ENCODE data around the gene PPFIBP2.

PPFIBP2 gene

GRCh38 chr11:7683571-7683970 is 169.8 kb downstream of the PPFIBP2 start:
- DNase-seq (ENCODE audit: low read depth in 2 of 3, low spot score in 1 of 3): no peak

DNA sequence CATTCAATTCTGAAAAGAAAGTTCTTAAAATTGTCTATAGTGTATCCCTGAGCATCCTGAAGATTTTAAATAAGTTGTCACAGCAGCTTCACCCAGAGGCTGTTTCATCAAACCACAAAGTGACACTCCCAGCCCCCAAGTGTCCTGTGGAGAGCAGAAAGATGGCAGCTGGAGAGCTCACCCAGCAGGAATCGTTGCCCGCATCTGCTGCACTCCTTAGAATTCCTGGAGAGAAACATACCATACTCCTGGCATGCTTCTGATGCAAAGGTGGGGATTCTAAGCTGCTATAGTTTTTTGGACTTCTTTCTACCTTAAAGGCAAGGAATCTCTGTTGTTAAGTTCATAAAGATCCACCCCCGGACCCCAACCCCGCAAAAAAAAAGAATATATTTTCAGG is 173.0 kb downstream of the PPFIBP2 start:
- DNase-seq (ENCODE audit: low read depth in 2 of 3, low spot score in 1 of 3): no peak

DNA sequence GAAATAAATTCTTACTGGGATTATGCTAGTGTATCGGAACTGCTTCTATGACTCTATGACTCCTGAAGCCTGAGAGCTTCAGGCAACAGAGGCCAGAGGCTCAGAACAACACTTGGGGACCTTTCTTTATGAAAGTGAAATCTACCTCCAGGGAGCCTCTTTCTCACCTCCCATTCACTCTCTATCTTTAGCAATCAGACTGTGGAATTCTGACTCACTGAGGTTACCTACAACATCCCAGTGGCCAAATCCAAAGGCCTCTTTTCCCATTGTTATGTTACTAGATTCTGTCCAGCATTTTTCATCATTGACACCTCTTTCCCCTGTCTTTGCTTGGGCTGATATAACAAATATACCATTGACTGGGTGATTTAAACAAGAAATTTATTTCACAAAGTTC is 173.6 kb downstream of the PPFIBP2 start:
- no peak for DNase-seq (ENCODE audit: low read depth in 2 of 3, low spot score in 1 of 3)

DNA sequence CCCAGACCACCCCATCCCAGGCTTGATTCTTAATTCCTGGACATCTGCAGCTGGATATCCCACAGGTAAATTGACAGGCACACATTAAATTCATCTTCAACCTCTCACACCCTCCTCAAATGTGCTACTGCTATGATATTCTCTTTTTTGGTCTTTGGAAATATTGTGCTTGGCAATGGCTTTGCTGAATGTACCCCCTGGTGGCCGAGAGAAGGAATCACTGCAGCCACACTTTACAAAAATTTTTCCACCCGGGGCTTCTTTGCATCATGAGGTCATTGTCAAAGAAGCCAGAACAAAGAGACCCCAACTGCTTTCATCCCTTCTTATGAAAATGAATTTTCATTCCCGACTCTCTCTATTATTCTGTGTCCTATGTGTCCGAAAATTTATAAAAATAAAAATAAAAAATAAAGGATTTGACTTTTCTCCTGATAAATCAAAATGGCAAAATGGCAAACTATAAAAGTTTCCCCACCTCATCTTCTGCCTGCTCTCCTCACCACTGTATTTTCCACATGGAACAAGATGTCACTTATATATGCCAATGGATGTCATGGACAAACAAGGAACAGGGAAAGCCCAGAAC is 174.5 kb downstream of the PPFIBP2 start:
- no peak for DNase-seq (ENCODE audit: low read depth in 2 of 3, low spot score in 1 of 3)

DNA sequence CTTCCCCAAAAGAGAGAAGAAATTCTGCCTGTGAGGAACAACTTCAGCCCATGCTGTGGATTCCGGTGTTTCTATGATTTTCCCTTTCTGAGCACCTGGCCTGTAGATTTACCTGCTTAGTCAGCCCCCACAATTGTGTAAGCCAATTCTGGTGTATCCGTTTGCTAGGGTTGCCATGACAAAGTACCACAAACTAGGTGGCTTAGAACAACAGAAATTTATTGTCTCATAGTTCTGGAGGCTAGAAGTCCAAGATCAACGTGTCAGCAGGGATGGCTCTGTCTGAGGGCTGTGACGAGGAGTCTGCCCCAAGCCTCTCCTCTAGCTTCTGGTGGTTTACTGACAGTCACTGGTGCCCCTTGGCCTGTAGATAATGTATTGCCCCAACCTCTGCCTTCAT is 175.4 kb downstream of the PPFIBP2 start:
- DNase-seq (ENCODE audit: low read depth in 2 of 3, low spot score in 1 of 3): no peak

DNA sequence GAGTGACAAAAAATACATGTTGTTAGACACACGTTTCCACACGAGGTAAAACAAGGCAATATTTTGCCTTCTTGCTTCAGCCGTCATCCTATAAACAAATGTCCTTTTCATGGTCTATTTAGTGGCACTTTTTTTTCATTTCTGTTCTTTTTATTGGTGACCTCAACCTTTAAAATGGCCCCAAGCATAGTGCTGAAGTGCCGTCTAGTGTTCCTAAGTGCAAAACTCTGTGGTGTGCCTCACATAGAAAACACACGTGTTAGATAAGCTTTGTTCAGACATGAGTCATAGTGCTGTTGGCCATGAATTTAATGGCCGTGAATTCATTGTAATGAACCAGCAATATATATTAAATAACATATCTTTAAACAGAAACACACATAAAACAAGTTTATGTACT is 176.8 kb downstream of the PPFIBP2 start:
- DNase-seq (ENCODE audit: low read depth in 2 of 3, low spot score in 1 of 3): no peak

- DNase-seq (ENCODE audit: low read depth in 2 of 3, low spot score in 1 of 3): no peak
Measured at GRCh38 chr11:7691759-7692350, 178.1 kb downstream of the PPFIBP2 start.

- DNase-seq (ENCODE audit: low read depth in 2 of 3, low spot score in 1 of 3): no peak
Measured at GRCh38 chr11:7692426-7692825, 178.6 kb downstream of the PPFIBP2 start.

GRCh38 chr11:7694235-7694634 is 180.4 kb downstream of the PPFIBP2 start:
- no peak for DNase-seq (ENCODE audit: low read depth in 2 of 3, low spot score in 1 of 3)

DNA sequence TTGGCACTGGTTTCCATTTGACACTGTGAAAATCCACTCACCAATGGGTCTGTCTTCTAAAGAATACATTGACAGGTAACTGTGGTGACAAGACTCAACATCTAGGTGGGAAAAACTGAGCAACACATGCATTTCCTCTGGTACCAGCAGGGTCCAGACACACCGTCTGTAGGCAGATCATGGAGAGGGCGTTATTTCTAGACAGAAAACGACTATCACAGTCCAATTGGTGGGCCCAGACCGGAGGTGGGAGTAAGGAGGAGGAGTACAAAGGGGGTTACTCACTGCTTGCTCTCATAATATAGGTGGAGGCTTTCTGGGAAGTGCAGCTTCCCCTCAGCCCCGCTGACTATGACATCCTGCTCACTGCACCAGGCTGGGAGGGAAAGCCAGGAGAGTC is 182.6 kb downstream of the PPFIBP2 start:
- no peak for DNase-seq (ENCODE audit: low read depth in 2 of 3, low spot score in 1 of 3)
